HepG2 (cell line): ENCODE results near the gene IGLON5. TPM values are rescaled to one million over a fixed set of nuclear protein-coding genes. Genes with fewer than 3 reads are reported as not detected.

ENCODE experiments used
- AKAP8 ChIP-seq: sonication (generic); formaldehyde crosslinking; IDR thresholded peaks from 2 replicates; pipeline ENCODE4 v1.5.1; 2020; ENCODE audit warnings: mild to moderate bottlenecking, missing genetic modification reagents
- BCLAF1 ChIP-seq: fragments of 450-650 bp; IDR thresholded peaks from 2 replicates; pipeline ENCODE4 v1.6.1; 2017; ENCODE audit warnings: mild to moderate bottlenecking
- GABPA ChIP-seq, 2 experiments: IDR thresholded peaks; 2 replicates each; pipeline ENCODE4 v1.6.1; 2011 to 2016; ENCODE audit warnings: low read depth in 2 of 2, low read length in 1 of 2, missing biosample characterization in 1 of 2, missing genetic modification characterization in 1 of 2
- IKZF5 ChIP-seq: IDR thresholded peaks from 2 replicates; pipeline ENCODE4 v1.6.1; 2018; ENCODE audit warnings: missing genetic modification reagents, mild to moderate bottlenecking, missing compliant biosample characterization
- JUNB ChIP-seq: sonication (generic); formaldehyde crosslinking; IDR thresholded peaks from 2 replicates; pipeline ENCODE4 v1.8.0; 2022; ENCODE audit warnings: missing genetic modification reagents, mild to moderate bottlenecking, borderline replicate concordance
- NFYB ChIP-seq: sonication (generic); formaldehyde crosslinking; IDR thresholded peaks from 2 replicates; pipeline ENCODE4 v1.4.0; 2020; ENCODE audit warnings: missing genetic modification reagents
- PATZ1 ChIP-seq: sonication (generic); formaldehyde crosslinking; IDR thresholded peaks from 2 replicates; pipeline ENCODE4 v1.4.0; 2020; ENCODE audit warnings: missing genetic modification reagents
- PCBP1 ChIP-seq: fragments of 200-400 bp; formaldehyde crosslinking; IDR thresholded peaks from 2 replicates; pipeline ENCODE4 v1.6.1; 2017; ENCODE audit warnings: mild to moderate bottlenecking, low read depth, low read length, borderline replicate concordance
- RARG ChIP-seq: sonication (generic); formaldehyde crosslinking; IDR thresholded peaks from 2 replicates; pipeline ENCODE4 v1.4.0; 2020; ENCODE audit warnings: low read depth, mild to moderate bottlenecking, missing genetic modification reagents
- SRSF1 ChIP-seq: fragments of 200-400 bp; formaldehyde crosslinking; optimal IDR thresholded peaks from 2 replicates; pipeline ENCODE3; 2017; ENCODE audit warnings: mild to moderate bottlenecking, low read depth, low read length, moderate library complexity
- ZFAT ChIP-seq: sonication (generic); formaldehyde crosslinking; conservative IDR thresholded peaks from 2 replicates; pipeline ENCODE4 v1.8.1; 2023; ENCODE audit warnings: missing genetic modification reagents, inconsistent platforms
- ZNF260 ChIP-seq: sonication (generic); formaldehyde crosslinking; IDR thresholded peaks from 2 replicates; pipeline ENCODE4 v1.4.0; 2020; ENCODE audit warnings: missing genetic modification reagents, low read depth, mild to moderate bottlenecking, borderline replicate concordance
- ZNF660 ChIP-seq: sonication (generic); formaldehyde crosslinking; IDR thresholded peaks from 2 replicates; pipeline ENCODE4 v1.5.1; 2020; ENCODE audit warnings: mild to moderate bottlenecking, low read depth, missing genetic modification reagents, borderline replicate concordance
- ZNF687 ChIP-seq: sonication (generic); formaldehyde crosslinking; IDR thresholded peaks from 2 replicates; pipeline ENCODE4 v1.5.1; 2020; ENCODE audit warnings: mild to moderate bottlenecking, missing genetic modification reagents, moderate library complexity
- ZNF766 ChIP-seq: sonication (generic); formaldehyde crosslinking; IDR thresholded peaks from 2 replicates; pipeline ENCODE4 v1.5.0; 2020; ENCODE audit warnings: missing genetic modification reagents, borderline replicate concordance
- ZSCAN5A ChIP-seq: sonication (generic); formaldehyde crosslinking; IDR thresholded peaks from 2 replicates; pipeline ENCODE4 v1.8.0; 2022; ENCODE audit warnings: mild to moderate bottlenecking, missing genetic modification reagents, borderline replicate concordance
- polyA plus RNA-seq, 8 experiments: library from polyadenylated mRNA; depleted of rRNA in 3 of 8; stranded (reverse) in 7 of 8; unstranded in 1 of 8; fragments of >200 nt; fragmentation: Illumina TruSeq in 4 of 8; extraction: Trizol in 4 of 8; gene quantifications; 2 replicates each; pipeline versions ENCODE4 v1.2.1 to v1.2.3, GENCODE V29; 2011 to 2016; ENCODE audit warnings: low read depth in 4 of 8, missing spikeins in 1 of 8, mixed read lengths in 1 of 8; ENCODE audit not compliant: insufficient read depth in 1 of 8
- total RNA-seq, 5 experiments: library from RNA; depleted of rRNA; stranded (reverse); fragments of >200 nt; fragmentation: Illumina TruSeq; extraction: Trizol; gene quantifications; 2 replicates each; pipeline ENCODE4 v1.2.3, GENCODE V29; 2016; ENCODE audit warnings: low read depth in 1 of 5

IGLON5 gene
- total and polyA plus RNA-seq, 2 of the 13 experiments (the other 11 are each of a cell fraction or from before 2014, with no cell fraction given) = 0.04 to 5.7 TPM

GRCh38 chr19:51365211-51365964 lies 53.9 kb downstream of the IGLON5 start (continued):
- TF ChIP-seq ZNF687 (CRISPR knock-in tag) = peak; percentile 58; the same call in 1 of the 2 replicates
- no peak for TF ChIP-seq BCLAF1
- no peak for TF ChIP-seq AKAP8 (CRISPR knock-in tag)
- TF ChIP-seq NFYB (CRISPR knock-in tag) = no peak
- no peak for TF ChIP-seq ZNF260 (CRISPR knock-in tag)
- TF ChIP-seq PATZ1 (CRISPR knock-in tag) = peak; percentile 85
- TF ChIP-seq ZNF660 (CRISPR knock-in tag) = no peak
- TF ChIP-seq IKZF5 (CRISPR knock-in tag) = peak; percentile 85; the same call in 1 of the 2 replicates
- 0 out of 2 replicates have a peak, but pooled peaks have one; percentile 38 for TF ChIP-seq ZNF766 (CRISPR knock-in tag)
- TF ChIP-seq ZSCAN5A (CRISPR knock-in tag) = no peak
- TF ChIP-seq SRSF1 = no peak
- TF ChIP-seq ZFAT (CRISPR knock-in tag) = no peak
- 0 out of 2 replicates have a peak, but pooled peaks have one; percentile 60 for TF ChIP-seq RARG (CRISPR knock-in tag)
- TF ChIP-seq PCBP1 = no peak
- TF ChIP-seq JUNB (CRISPR knock-in tag) = no peak
- no peak for TF ChIP-seq GABPA (IDR thresholded peaks at IDR 0.05; ENCODE audit: low read depth, low read length)
- TF ChIP-seq GABPA (CRISPR knock-in tag; IDR thresholded peaks at IDR 0.05; ENCODE audit: low read depth) = no peak
